BLaER1 (cell line): ENCODE results near the gene PSEN1.

Experiments
- H3K27ac ChIP-seq: shearing (Covaris generic); formaldehyde crosslinking; 2 replicates; pipeline ENCODE4 v1.8.1; 2022
- H3K27me3 ChIP-seq: shearing (Covaris generic); formaldehyde crosslinking; 2 replicates; pipeline ENCODE4 v1.8.1; 2022
- H3K36me3 ChIP-seq: shearing (Covaris generic); formaldehyde crosslinking; 2 replicates; pipeline ENCODE4 v1.8.1; 2022
- H3K4me1 ChIP-seq: shearing (Covaris generic); formaldehyde crosslinking; 2 replicates; pipeline ENCODE4 v1.8.1; 2022
- H3K4me2 ChIP-seq: shearing (Covaris generic); formaldehyde crosslinking; 2 replicates; pipeline ENCODE4 v1.8.1; 2022
- H3K4me3 ChIP-seq: shearing (Covaris generic); formaldehyde crosslinking; 2 replicates; pipeline ENCODE4 v1.8.1; 2022
- H3K9ac ChIP-seq: shearing (Covaris generic); formaldehyde crosslinking; 2 replicates; pipeline ENCODE4 v1.8.1; 2022
- H3K9me3 ChIP-seq: shearing (Covaris generic); formaldehyde crosslinking; 2 replicates; pipeline ENCODE4 v1.8.1; 2022
- H4K20me1 ChIP-seq: shearing (Covaris generic); formaldehyde crosslinking; 2 replicates; pipeline ENCODE4 v1.8.1; 2022
- Cebpa-rat ChIP-seq: shearing (Covaris generic); IDR thresholded peaks from 2 replicates; pipeline ENCODE4 v1.8.1; 2022

The PSEN1 gene

GRCh38 chr14:73209953-73210352 is 73.6 kb downstream of the PSEN1 start:
- Histone ChIP-seq H3K27me3 (no peaks in the 10 kb centered on the region), H3K9me3 (peaks cover 26% of the 10 kb centered on the region), H3K4me2 (no peak overlapping the region), H3K4me1 (no peaks in the 10 kb centered on the region), H4K20me1 (no peaks in the 10 kb centered on the region), H3K9ac (no peak overlapping the region), H3K4me3 (no peak overlapping the region), H3K27ac (no peak overlapping the region), H3K36me3 (peaks cover 91% of the 10 kb centered on the region)
- TF ChIP-seq Cebpa-rat = no peak

- no peak overlapping the region for H3K4me3 ChIP-seq
- H3K4me1 ChIP-seq = no peaks in the 10 kb centered on the region
- no peak overlapping the region for H3K27ac ChIP-seq
- H3K4me2 ChIP-seq = no peak overlapping the region
- H3K27me3 ChIP-seq = no peaks in the 10 kb centered on the region
- no peak overlapping the region for H3K9ac ChIP-seq
- peaks cover 26% of the 10 kb centered on the region for H3K9me3 ChIP-seq
- H4K20me1 ChIP-seq = no peaks in the 10 kb centered on the region
- H3K36me3 ChIP-seq = peaks cover 90% of the 10 kb centered on the region
- no peak for TF ChIP-seq Cebpa-rat
Observed at GRCh38 chr14:73211251-73212040, 75.1 kb downstream of the PSEN1 start.

GRCh38 chr14:73216030-73216429 is 79.7 kb downstream of the PSEN1 start:
- Histone ChIP-seq H3K4me1 (no peaks in the 10 kb centered on the region), H3K9ac (no peak overlapping the region), H3K27me3 (no peaks in the 10 kb centered on the region), H3K36me3 (peaks cover 98% of the 10 kb centered on the region), H3K27ac (no peak overlapping the region), H4K20me1 (no peaks in the 10 kb centered on the region), H3K9me3 (no peaks in the 10 kb centered on the region), H3K4me3 (no peak overlapping the region), H3K4me2 (no peak overlapping the region)
- no peak for TF ChIP-seq Cebpa-rat

GRCh38 chr14:73217411-73217810 is 81.1 kb downstream of the PSEN1 start:
- Histone ChIP-seq H3K27me3 (no peaks in the 10 kb centered on the region), H3K9ac (no peak overlapping the region), H3K4me2 (no peak overlapping the region), H3K9me3 (no peaks in the 10 kb centered on the region), H3K36me3 (peaks cover 98% of the 10 kb centered on the region), H4K20me1 (no peaks in the 10 kb centered on the region), H3K4me3 (no peak overlapping the region), H3K4me1 (no peaks in the 10 kb centered on the region), H3K27ac (no peak overlapping the region)
- TF ChIP-seq Cebpa-rat = no peak

- Histone ChIP-seq H3K9me3 (no peaks in the 10 kb centered on the region), H3K36me3 (peaks cover 86% of the 10 kb centered on the region), H3K27me3 (no peaks in the 10 kb centered on the region), H3K9ac (no peak overlapping the region), H3K4me2 (no peak overlapping the region), H3K4me1 (no peaks in the 10 kb centered on the region), H3K4me3 (no peak overlapping the region), H3K27ac (no peak overlapping the region), H4K20me1 (no peaks in the 10 kb centered on the region)
- no peak for TF ChIP-seq Cebpa-rat
Observed at GRCh38 chr14:73220061-73220460, 83.8 kb downstream of the PSEN1 start.

GRCh38 chr14:73220634-73221033 is 84.3 kb downstream of the PSEN1 start:
- no peak for TF ChIP-seq Cebpa-rat
- H3K4me3 ChIP-seq = no peak overlapping the region
- no peak overlapping the region for H3K4me2 ChIP-seq
- no peaks in the 10 kb centered on the region for H3K27me3 ChIP-seq
- no peak overlapping the region for H3K9ac ChIP-seq
- no peaks in the 10 kb centered on the region for H4K20me1 ChIP-seq
- no peaks in the 10 kb centered on the region for H3K4me1 ChIP-seq
- H3K9me3 ChIP-seq = no peaks in the 10 kb centered on the region
- no peak overlapping the region for H3K27ac ChIP-seq
- peaks cover 86% of the 10 kb centered on the region for H3K36me3 ChIP-seq

GRCh38 chr14:73221945-73222344 is 85.6 kb downstream of the PSEN1 start:
- TF ChIP-seq Cebpa-rat = no peak
- Histone ChIP-seq H3K4me1 (no peaks in the 10 kb centered on the region), H3K4me3 (no peak overlapping the region), H3K9ac (no peak overlapping the region), H3K27ac (no peak overlapping the region), H3K27me3 (no peaks in the 10 kb centered on the region), H3K9me3 (no peaks in the 10 kb centered on the region), H4K20me1 (no peaks in the 10 kb centered on the region), H3K36me3 (peaks cover 77% of the 10 kb centered on the region), H3K4me2 (no peak overlapping the region)

GRCh38 chr14:73223049-73223448 is 86.7 kb downstream of the PSEN1 start:
- TF ChIP-seq Cebpa-rat = no peak
- H4K20me1 ChIP-seq = no peaks in the 10 kb centered on the region
- no peaks in the 10 kb centered on the region for H3K27me3 ChIP-seq
- H3K36me3 ChIP-seq = peaks cover 70% of the 10 kb centered on the region
- H3K9ac ChIP-seq = no peak overlapping the region
- no peak overlapping the region for H3K4me3 ChIP-seq
- H3K4me2 ChIP-seq = no peak overlapping the region
- no peak overlapping the region for H3K27ac ChIP-seq
- no peaks in the 10 kb centered on the region for H3K4me1 ChIP-seq
- no peaks in the 10 kb centered on the region for H3K9me3 ChIP-seq

- H3K27ac ChIP-seq = no peak overlapping the region
- no peak for TF ChIP-seq Cebpa-rat
- H3K4me1 ChIP-seq = no peaks in the 10 kb centered on the region
- peaks cover 45% of the 10 kb centered on the region for H3K36me3 ChIP-seq
- H3K9ac ChIP-seq = no peak overlapping the region
- no peak overlapping the region for H3K4me3 ChIP-seq
- no peaks in the 10 kb centered on the region for H4K20me1 ChIP-seq
- H3K4me2 ChIP-seq = no peak overlapping the region
- no peaks in the 10 kb centered on the region for H3K9me3 ChIP-seq
- no peaks in the 10 kb centered on the region for H3K27me3 ChIP-seq
Observed at GRCh38 chr14:73225496-73225895, 89.2 kb downstream of the PSEN1 start.

GRCh38 chr14:73227812-73228781 is 91.8 kb downstream of the PSEN1 start:
- Histone ChIP-seq H3K36me3 (peaks cover 19% of the 10 kb centered on the region), H3K4me3 (no peak overlapping the region), H4K20me1 (no peaks in the 10 kb centered on the region), H3K4me2 (no peak overlapping the region), H3K27me3 (peaks cover 11% of the 10 kb centered on the region), H3K9me3 (no peaks in the 10 kb centered on the region), H3K4me1 (no peaks in the 10 kb centered on the region), H3K27ac (no peak overlapping the region), H3K9ac (no peak overlapping the region)
- TF ChIP-seq Cebpa-rat = no peak
